IMR-90 (cell line): ENCODE data around the gene FTL. TPM values are rescaled to one million over a fixed set of nuclear protein-coding genes. Genes with fewer than 3 reads are reported as not detected.

Source experiments
- ATAC-seq: fragments of 200-7000 bp; cut with Tn5 transposase; 2 replicates; pipeline ENCODE4 v1.9.1; 2020; ENCODE audit warnings: low read depth, mild to moderate bottlenecking, moderate library complexity
- BruUV-seq: library from RNA; stranded (reverse); fragments of 400-500 nt; replicated peaks from 2 replicates; lab custom pipeline; 2021; lab: Mats Ljungman, UMichigan
- CTCF ChIA-PET: fragments of 300-600 bp; formaldehyde crosslinking; extraction: SDS; loops from one replicate; lab custom pipeline; 2021; ENCODE audit warnings: antibody characterized with exemption; lab: Yijun Ruan, JAX
- POLR2A ChIA-PET: fragments of 300-600 bp; sonication (Branson Sonifier 250); formaldehyde crosslinking; loops from one replicate; lab custom pipeline; 2022; ENCODE audit warnings: antibody characterized with exemption; ENCODE audit not compliant: unreplicated experiment; lab: Charles Lee
- DNase-seq: peaks from one replicate; pipeline ENCODE4 v3.0.0; 2013
- H2AFZ ChIP-seq: replicated peaks from 2 replicates; pipeline ENCODE3; 2013; ENCODE audit warnings: low read length, mild to moderate bottlenecking; ENCODE audit not compliant: poor library complexity
- H2AK5ac ChIP-seq: 2 replicates; pipeline ENCODE4 v1.6.1; 2013; ENCODE audit warnings: low read depth, low read length, inconsistent platforms
- H2AK9ac ChIP-seq: replicated peaks from 2 replicates; pipeline ENCODE3; 2013; ENCODE audit warnings: mild to moderate bottlenecking, low read depth, low read length, moderate library complexity; ENCODE audit not compliant: poor library complexity
- H2BK120ac ChIP-seq: 2 replicates; pipeline ENCODE4 v1.6.1; 2013; ENCODE audit warnings: low read depth, low read length, inconsistent platforms
- H2BK15ac ChIP-seq: 3 replicates; pipeline ENCODE4 v1.6.1; 2013; ENCODE audit warnings: low read depth, low read length, inconsistent platforms
- H2BK20ac ChIP-seq: 2 replicates; pipeline ENCODE4 v1.6.1; 2013; ENCODE audit warnings: low read depth, mild to moderate bottlenecking, inconsistent platforms, low read length, moderate library complexity
- H2BK5ac ChIP-seq: 2 replicates; pipeline ENCODE4 v1.6.1; 2013; ENCODE audit warnings: mild to moderate bottlenecking, low read depth, low read length, inconsistent platforms; ENCODE audit not compliant: poor library complexity, severe bottlenecking
- H3K14ac ChIP-seq: replicated peaks from 2 replicates; pipeline ENCODE4 v1.6.1; 2013; ENCODE audit warnings: low read depth, low read length, inconsistent platforms
- H3K18ac ChIP-seq: 2 replicates; pipeline ENCODE4 v1.6.1; 2013; ENCODE audit warnings: low read depth, low read length, control low read depth
- H3K23ac ChIP-seq: 2 replicates; pipeline ENCODE4 v1.6.1; 2013; ENCODE audit warnings: low read depth, low read length, inconsistent platforms
- H3K27ac ChIP-seq: 2 replicates; pipeline ENCODE4 v1.5.1; 2013; ENCODE audit warnings: mild to moderate bottlenecking, control low read depth, low read length; ENCODE audit not compliant: insufficient read depth
- H3K27me3 ChIP-seq: 2 replicates; pipeline ENCODE4 v1.6.1; 2013; ENCODE audit warnings: low read length; ENCODE audit not compliant: control insufficient read depth, insufficient read depth
- H3K36me3 ChIP-seq: 2 replicates; pipeline ENCODE4 v1.6.1; 2013; ENCODE audit warnings: low read length, mixed read lengths; ENCODE audit not compliant: control insufficient read depth, insufficient read depth
- H3K4ac ChIP-seq: 2 replicates; pipeline ENCODE4 v1.6.1; 2013; ENCODE audit warnings: low read depth, low read length, inconsistent platforms
- H3K4me1 ChIP-seq: 2 replicates; pipeline ENCODE4 v1.6.1; 2013; ENCODE audit warnings: low read length, mixed read lengths; ENCODE audit not compliant: control insufficient read depth, insufficient read depth
- H3K4me2 ChIP-seq: 2 replicates; pipeline ENCODE4 v1.6.1; 2013; ENCODE audit warnings: low read depth, mild to moderate bottlenecking, control low read depth, low read length, moderate library complexity
- H3K4me3 ChIP-seq: 2 replicates; pipeline ENCODE4 v1.5.1; 2013; ENCODE audit warnings: low read depth, mild to moderate bottlenecking, control low read depth, low read length, moderate library complexity; ENCODE audit not compliant: insufficient read depth
- H3K56ac ChIP-seq: 2 replicates; pipeline ENCODE4 v1.6.1; 2013; ENCODE audit warnings: low read length, inconsistent platforms; ENCODE audit not compliant: insufficient read depth; ENCODE audit errors: extremely low read depth
- H3K79me1 ChIP-seq, 2 experiments: 2 replicates each; pipeline ENCODE4 v1.6.1; 2013; ENCODE audit warnings: low read length in 2 of 2, inconsistent platforms in 1 of 2, low read depth in 1 of 2
- H3K9ac ChIP-seq: 2 replicates; pipeline ENCODE4 v1.6.1; 2013; ENCODE audit warnings: low read depth, low read length, control low read depth
- H3K9me1 ChIP-seq: 2 replicates; pipeline ENCODE4 v1.6.1; 2013; ENCODE audit warnings: low read length, inconsistent platforms; ENCODE audit not compliant: insufficient read depth
- H3K9me3 ChIP-seq: 2 replicates; pipeline ENCODE4 v1.6.1; 2013; ENCODE audit warnings: low read length; ENCODE audit not compliant: control insufficient read depth, insufficient read depth
- H4K20me1 ChIP-seq: 2 replicates; pipeline ENCODE4 v1.6.1; 2013; ENCODE audit warnings: low read length, inconsistent platforms; ENCODE audit not compliant: insufficient read depth
- H4K5ac ChIP-seq: 2 replicates; pipeline ENCODE4 v1.6.1; 2013; ENCODE audit warnings: mild to moderate bottlenecking, low read depth, low read length, control low read depth
- H4K8ac ChIP-seq, 2 experiments: 2 replicates each; pipeline ENCODE4 v1.6.1; 2013; ENCODE audit warnings: low read depth in 2 of 2, low read length in 2 of 2, control low read depth in 1 of 2, inconsistent platforms in 1 of 2
- H4K91ac ChIP-seq: 2 replicates; pipeline ENCODE4 v1.6.1; 2013; ENCODE audit warnings: low read depth, low read length, inconsistent platforms; ENCODE audit not compliant: insufficient read depth
- FOS ChIP-seq: fragments of 150-350 bp; IDR thresholded peaks from 2 replicates; pipeline ENCODE4 v1.6.1; 2016; ENCODE audit warnings: low read depth, low read length
- MXI1 ChIP-seq: IDR thresholded peaks from 2 replicates; pipeline ENCODE4 v1.6.1; 2012; ENCODE audit warnings: low read depth, mild to moderate bottlenecking, low read length, moderate library complexity, borderline replicate concordance
- NFE2L2 ChIP-seq: fragments of 150-350 bp; IDR thresholded peaks from 2 replicates; pipeline ENCODE4 v1.6.1; 2016; ENCODE audit warnings: low read depth, mild to moderate bottlenecking, low read length
- RAD21 ChIP-seq: IDR thresholded peaks from 2 replicates; pipeline ENCODE4 v1.6.1; 2012; ENCODE audit warnings: low read length, improper control_type of control experiment
- RFX5 ChIP-seq: IDR thresholded peaks from 2 replicates; pipeline ENCODE4 v1.8.0; 2012; ENCODE audit warnings: low read depth, mild to moderate bottlenecking, low read length, moderate library complexity
- WGBS, 2 experiments: methylation state at CpG; one replicate each; pipeline versions ENCODE4 v1.1.5 to v1.1.7; 2013; ENCODE audit warnings: missing lambda C conversion rate in 2 of 2; ENCODE audit not compliant: insufficient read length in 1 of 2; ENCODE audit errors: extremely low coverage in 2 of 2; 5-methylcytosine and 5-hydroxymethylcytosine counted together
- dilution Hi-C: fragments of 300-500 bp; cut with HindIII; formaldehyde crosslinking; loops from one replicate; pipeline ENCODE4 v1.14.3; 2018; ENCODE audit warnings: low sequenced_read_pairs; ENCODE audit not compliant: unreplicated experiment
- in situ Hi-C: fragments of 300-500 bp; cut with MboI; formaldehyde crosslinking; loops from 3 replicates; pipeline ENCODE4 v1.14.3; 2019; ENCODE audit warnings: low sequenced_read_pairs, inconsistent platforms, mixed read lengths
- intact Hi-C: fragments of 100-400 bp; cut with micrococcal nuclease; formaldehyde crosslinking; loops from 2 replicates; pipeline ENCODE4 v1.10.0; 2022
- polyA plus RNA-seq, 3 experiments: library from polyadenylated mRNA; depleted of rRNA; stranded (reverse); fragments of >200 nt; gene quantifications; 2 replicates each; pipeline ENCODE4 v1.2.3, GENCODE V29; 2012; ENCODE audit warnings: low replicate concordance in 1 of 3
- total RNA-seq: library from RNA; depleted of rRNA; stranded (reverse); fragments of >200 nt; gene quantifications from 2 replicates; pipeline ENCODE4 v1.2.3, GENCODE V29; 2012
- TF ChIP-seq, protein P1 (sequence below): fragments of 150-350 bp; IDR thresholded peaks from 2 replicates; pipeline ENCODE4 v1.6.1; 2017; ENCODE audit warnings: mild to moderate bottlenecking, antibody characterized with exemption, low read length, low read depth
- TF ChIP-seq, protein P2 (sequence below): fragments of 150-350 bp; IDR thresholded peaks from 2 replicates; pipeline ENCODE4 v1.6.1; 2016; ENCODE audit warnings: low read depth, mild to moderate bottlenecking, low read length, moderate library complexity, borderline replicate concordance
- TF ChIP-seq, protein P3 (sequence below): conservative IDR thresholded peaks from 2 replicates; pipeline ENCODE4 v1.5.1; 2012; ENCODE audit warnings: mild to moderate bottlenecking, low read depth, low read length, improper control_type of control experiment

FTL gene
- total and polyA plus RNA-seq, 2 of the 4 experiments (the other 2 are of a cell fraction), result 1,057 to 2,944 TPM

DNA sequence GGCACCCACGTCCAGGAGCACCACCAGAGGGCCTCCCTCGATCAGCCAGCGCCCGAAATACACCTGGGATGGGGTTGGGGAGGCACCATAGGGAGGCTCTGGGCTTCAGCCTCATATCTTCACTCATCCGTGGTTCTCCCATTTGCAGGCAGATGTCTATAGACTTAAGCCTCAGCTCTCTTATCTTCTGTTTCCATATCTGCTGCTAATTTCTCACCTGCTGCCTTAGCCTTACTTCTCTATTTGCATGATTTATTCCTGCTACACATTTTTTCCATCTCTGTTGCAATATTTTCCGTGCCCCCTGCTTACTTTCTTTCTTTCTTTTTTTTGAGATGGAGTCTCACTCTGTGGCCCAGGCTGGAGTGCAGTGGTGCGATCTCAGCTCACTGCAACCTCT is 22.2 kb downstream of the FTL start:
- Histone ChIP-seq H3K4me3 (no peak overlapping the region), H3K27ac (no peak overlapping the region), H3K36me3 (peaks cover 55% of the 10 kb centered on the region), H4K8ac (no peak overlapping the region), H3K18ac (no peak overlapping the region), H4K20me1 (peaks cover 24% of the 10 kb centered on the region), H3K56ac (no peak overlapping the region), H2BK5ac (no peak overlapping the region), H3K9ac (no peak overlapping the region), H3K79me1 (peaks cover 25 to 72% of the 10 kb centered on the region in 2 experiments), H3K4me1 (peaks cover 10% of the 10 kb centered on the region), H3K4me2 (no peak overlapping the region), H3K23ac (no peak overlapping the region), H3K27me3 (no peaks in the 10 kb centered on the region), H2BK120ac (no peak overlapping the region), H2AFZ (no peak overlapping the region), H4K91ac (no peak overlapping the region), H2AK5ac (no peak overlapping the region), H3K9me1 (peaks cover 13% of the 10 kb centered on the region), H2BK20ac (no peak overlapping the region), H3K9me3 (no peaks in the 10 kb centered on the region), H2AK9ac (no peak overlapping the region), H3K4ac (no peak overlapping the region), H3K14ac (no peak overlapping the region), H2BK15ac (no peak overlapping the region), H4K5ac (no peak overlapping the region)
- ChIA-PET CTCF (no interaction called here), POLR2A (no interaction called here)
- BruUV-seq, result no TSS peak
- no peak for DNase-seq
- 100% methylated on average over 1 of the region's 7 CpGs; no CpG with 5 or more reads in 1 of the 2 experiments for WGBS, 2 experiments
- ATAC-seq, result no peak
- TF ChIP-seq RAD21 (no peak), FOS (no peak), RFX5 (no peak), NFE2L2 (no peak), MXI1 (no peak)
- TF ChIP-seq, protein P1, sequence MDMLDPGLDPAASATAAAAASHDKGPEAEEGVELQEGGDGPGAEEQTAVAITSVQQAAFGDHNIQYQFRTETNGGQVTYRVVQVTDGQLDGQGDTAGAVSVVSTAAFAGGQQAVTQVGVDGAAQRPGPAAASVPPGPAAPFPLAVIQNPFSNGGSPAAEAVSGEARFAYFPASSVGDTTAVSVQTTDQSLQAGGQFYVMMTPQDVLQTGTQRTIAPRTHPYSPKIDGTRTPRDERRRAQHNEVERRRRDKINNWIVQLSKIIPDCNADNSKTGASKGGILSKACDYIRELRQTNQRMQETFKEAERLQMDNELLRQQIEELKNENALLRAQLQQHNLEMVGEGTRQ, result no peak
- TF ChIP-seq, protein P2, sequence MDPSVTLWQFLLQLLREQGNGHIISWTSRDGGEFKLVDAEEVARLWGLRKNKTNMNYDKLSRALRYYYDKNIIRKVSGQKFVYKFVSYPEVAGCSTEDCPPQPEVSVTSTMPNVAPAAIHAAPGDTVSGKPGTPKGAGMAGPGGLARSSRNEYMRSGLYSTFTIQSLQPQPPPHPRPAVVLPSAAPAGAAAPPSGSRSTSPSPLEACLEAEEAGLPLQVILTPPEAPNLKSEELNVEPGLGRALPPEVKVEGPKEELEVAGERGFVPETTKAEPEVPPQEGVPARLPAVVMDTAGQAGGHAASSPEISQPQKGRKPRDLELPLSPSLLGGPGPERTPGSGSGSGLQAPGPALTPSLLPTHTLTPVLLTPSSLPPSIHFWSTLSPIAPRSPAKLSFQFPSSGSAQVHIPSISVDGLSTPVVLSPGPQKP, result no peak
- TF ChIP-seq, protein P3, sequence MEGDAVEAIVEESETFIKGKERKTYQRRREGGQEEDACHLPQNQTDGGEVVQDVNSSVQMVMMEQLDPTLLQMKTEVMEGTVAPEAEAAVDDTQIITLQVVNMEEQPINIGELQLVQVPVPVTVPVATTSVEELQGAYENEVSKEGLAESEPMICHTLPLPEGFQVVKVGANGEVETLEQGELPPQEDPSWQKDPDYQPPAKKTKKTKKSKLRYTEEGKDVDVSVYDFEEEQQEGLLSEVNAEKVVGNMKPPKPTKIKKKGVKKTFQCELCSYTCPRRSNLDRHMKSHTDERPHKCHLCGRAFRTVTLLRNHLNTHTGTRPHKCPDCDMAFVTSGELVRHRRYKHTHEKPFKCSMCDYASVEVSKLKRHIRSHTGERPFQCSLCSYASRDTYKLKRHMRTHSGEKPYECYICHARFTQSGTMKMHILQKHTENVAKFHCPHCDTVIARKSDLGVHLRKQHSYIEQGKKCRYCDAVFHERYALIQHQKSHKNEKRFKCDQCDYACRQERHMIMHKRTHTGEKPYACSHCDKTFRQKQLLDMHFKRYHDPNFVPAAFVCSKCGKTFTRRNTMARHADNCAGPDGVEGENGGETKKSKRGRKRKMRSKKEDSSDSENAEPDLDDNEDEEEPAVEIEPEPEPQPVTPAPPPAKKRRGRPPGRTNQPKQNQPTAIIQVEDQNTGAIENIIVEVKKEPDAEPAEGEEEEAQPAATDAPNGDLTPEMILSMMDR, result no peak
- intact Hi-C loops, result no loop called here
- dilution Hi-C loops, result no loop called here
- in situ Hi-C loops, result no loop called here
